Neural cell (in vitro differentiated cells): ENCODE results near the gene CTTN. TPM values are rescaled to one million over a fixed set of nuclear protein-coding genes. Genes with fewer than 3 reads are reported as not detected.

Experiments
- H2AFZ ChIP-seq: fragments of 200-600, 300-800 bp; sonication (generic), shearing (Covaris generic); 2 replicates; pipeline ENCODE4 v1.6.0; 2014; ENCODE audit warnings: low read depth, mild to moderate bottlenecking, antibody characterized with exemption, low read length, moderate library complexity
- H3F3A ChIP-seq: fragments of 200-600 bp; shearing (Covaris generic); 2 replicates; pipeline ENCODE4 v1.6.1; 2016; ENCODE audit warnings: mild to moderate bottlenecking, moderate library complexity, mixed read lengths, antibody characterized with exemption, low read length; ENCODE audit not compliant: insufficient read depth, poor library complexity, severe bottlenecking
- H3K27ac ChIP-seq: fragments of 200-600, 300-800 bp; sonication (generic), shearing (Covaris generic); 2 replicates; pipeline ENCODE4 v1.5.1; 2014; ENCODE audit warnings: mild to moderate bottlenecking, low read length, moderate library complexity
- H3K27me3 ChIP-seq: fragments of 300-800, 200-600 bp; sonication (generic), shearing (Covaris generic); 2 replicates; pipeline ENCODE4 v1.6.0; 2014; ENCODE audit warnings: mild to moderate bottlenecking, low read depth, low read length, moderate library complexity; ENCODE audit not compliant: insufficient read depth
- H3K36me3 ChIP-seq: fragments of 300-800, 200-600 bp; sonication (generic), shearing (Covaris generic); 2 replicates; pipeline ENCODE4 v1.5.1; 2014; ENCODE audit warnings: mild to moderate bottlenecking, antibody characterized with exemption, low read length, moderate library complexity; ENCODE audit not compliant: insufficient read depth
- H3K4me2 ChIP-seq: fragments of 300-800, 200-600 bp; sonication (generic), shearing (Covaris generic); 2 replicates; pipeline ENCODE4 v1.6.0; 2014; ENCODE audit warnings: mild to moderate bottlenecking, low read length
- H3K4me3 ChIP-seq: fragments of 300-800, 200-600 bp; sonication (generic), shearing (Covaris generic); 2 replicates; pipeline ENCODE4 v1.5.1; 2014; ENCODE audit warnings: mild to moderate bottlenecking, low read length, moderate library complexity
- H3K79me2 ChIP-seq: fragments of 200-600 bp; shearing (Covaris generic); replicated peaks from 2 replicates; pipeline ENCODE4 v1.6.0; 2014; ENCODE audit warnings: mild to moderate bottlenecking, low read length, moderate library complexity; ENCODE audit not compliant: insufficient read depth
- H3K9ac ChIP-seq: fragments of 300-800, 200-600 bp; sonication (generic), shearing (Covaris generic); 2 replicates; pipeline ENCODE4 v1.6.1; 2016; ENCODE audit warnings: mild to moderate bottlenecking, low read length, mixed read lengths
- H3K9me2 ChIP-seq: fragments of 200-600 bp; shearing (Covaris generic); 2 replicates; pipeline ENCODE4 v1.6.1; 2016; ENCODE audit warnings: mild to moderate bottlenecking, low read length, mixed read lengths; ENCODE audit not compliant: insufficient read depth
- H3K9me3 ChIP-seq: fragments of 200-600, 300-800 bp; sonication (generic), shearing (Covaris generic); 2 replicates; pipeline ENCODE4 v1.6.1; 2016; ENCODE audit warnings: mild to moderate bottlenecking, mixed run types, low read length, moderate library complexity, mixed read lengths
- H4K20me1 ChIP-seq: fragments of 200-600 bp; shearing (Covaris generic); 2 replicates; pipeline ENCODE4 v1.6.1; 2016; ENCODE audit warnings: mild to moderate bottlenecking, mixed run types; ENCODE audit not compliant: insufficient read depth
- CTCF ChIP-seq: fragments of 450-650 bp; IDR thresholded peaks from 2 replicates; pipeline ENCODE4 v1.5.1; 2014; ENCODE audit warnings: antibody characterized with exemption, mild to moderate bottlenecking, moderate library complexity; ENCODE audit not compliant: poor library complexity, severe bottlenecking
- EP300 ChIP-seq: fragments of 450-650 bp; conservative IDR thresholded peaks from 2 replicates; pipeline ENCODE4 v1.6.1; 2014; ENCODE audit warnings: antibody characterized with exemption, mild to moderate bottlenecking, moderate library complexity; ENCODE audit not compliant: poor library complexity, severe bottlenecking
- EZH2 ChIP-seq: fragments of 200-600, 300-800 bp; shearing (Covaris generic), sonication (generic); IDR thresholded peaks from 2 replicates; pipeline ENCODE4 v1.6.1; 2014; ENCODE audit warnings: antibody characterized with exemption, low read length, borderline replicate concordance, mild to moderate bottlenecking; ENCODE audit not compliant: insufficient read depth, poor library complexity, severe bottlenecking
- MXI1 ChIP-seq: fragments of 450-650 bp; conservative IDR thresholded peaks from 2 replicates; pipeline ENCODE4 v1.6.1; 2014; ENCODE audit warnings: antibody characterized with exemption, mild to moderate bottlenecking; ENCODE audit not compliant: poor library complexity, severe bottlenecking
- POLR2AphosphoS5 ChIP-seq: IDR thresholded peaks from 2 replicates; pipeline ENCODE4 v1.6.1; 2012
- RAD21 ChIP-seq: fragments of 450-650 bp; conservative IDR thresholded peaks from 2 replicates; pipeline ENCODE4 v1.6.1; 2014; ENCODE audit warnings: antibody characterized with exemption, mild to moderate bottlenecking, moderate library complexity
- REST ChIP-seq: IDR thresholded peaks from 2 replicates; pipeline ENCODE4 v1.6.1; 2012; ENCODE audit warnings: borderline replicate concordance
- SMC3 ChIP-seq: fragments of 450-650 bp; conservative IDR thresholded peaks from 2 replicates; pipeline ENCODE4 v1.6.1; 2014; ENCODE audit warnings: antibody characterized with exemption, mild to moderate bottlenecking, moderate library complexity; ENCODE audit not compliant: poor library complexity
- TAF1 ChIP-seq: IDR thresholded peaks from 2 replicates; pipeline ENCODE4 v1.6.1; 2012; ENCODE audit warnings: low read depth
- polyA plus RNA-seq: library from polyadenylated mRNA; depleted of rRNA; stranded (reverse); fragments of >200 nt; gene quantifications from 2 replicates; pipeline ENCODE4 v1.2.3, GENCODE V29; 2014

Gene CTTN
- polyA plus RNA-seq, 1 donor from 2014 or later = 220 TPM

DNA sequence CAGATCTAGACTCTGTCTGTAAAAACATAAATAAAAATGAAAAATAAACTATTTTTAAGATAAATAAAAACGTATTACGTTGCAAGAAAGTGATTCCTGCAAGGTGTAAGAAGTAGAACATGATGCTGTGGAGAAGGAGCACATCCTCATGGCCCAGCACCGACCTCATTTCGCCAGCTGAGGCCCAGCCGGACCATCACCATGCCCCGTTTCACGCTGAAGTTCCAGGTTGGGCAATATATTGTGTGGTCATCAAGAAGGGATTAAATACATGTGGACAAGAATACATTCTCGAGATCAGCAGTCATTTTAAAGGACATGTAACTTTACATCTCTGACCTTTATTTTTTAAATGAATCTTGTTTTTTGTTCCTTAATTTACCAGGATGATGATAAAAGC, 20.7 kb upstream of the CTTN start:
- no peaks in the 10 kb centered on the region for H3K27me3 ChIP-seq
- H3K4me2 ChIP-seq = no peak overlapping the region
- H4K20me1 ChIP-seq = no peaks in the 10 kb centered on the region
- H3F3A ChIP-seq = no peaks in the 10 kb centered on the region
- H3K9me3 ChIP-seq = no peaks in the 10 kb centered on the region
- H3K27ac ChIP-seq = no peak overlapping the region
- no peak overlapping the region for H3K9ac ChIP-seq
- peaks cover 6% of the 10 kb centered on the region for H3K36me3 ChIP-seq
- no peak for TF ChIP-seq REST
- no peak for TF ChIP-seq RAD21
- no peak for TF ChIP-seq CTCF
- no peak for TF ChIP-seq EZH2
- TF ChIP-seq SMC3 = no peak
- no peak for TF ChIP-seq POLR2AphosphoS5
- no peak for TF ChIP-seq EP300
- no peak for TF ChIP-seq MXI1
- no peak for TF ChIP-seq TAF1
- no peak overlapping the region for H2AFZ ChIP-seq
- no peak overlapping the region for H3K4me3 ChIP-seq
- no peaks in the 10 kb centered on the region for H3K79me2 ChIP-seq
- H3K9me2 ChIP-seq = no peaks in the 10 kb centered on the region

DNA sequence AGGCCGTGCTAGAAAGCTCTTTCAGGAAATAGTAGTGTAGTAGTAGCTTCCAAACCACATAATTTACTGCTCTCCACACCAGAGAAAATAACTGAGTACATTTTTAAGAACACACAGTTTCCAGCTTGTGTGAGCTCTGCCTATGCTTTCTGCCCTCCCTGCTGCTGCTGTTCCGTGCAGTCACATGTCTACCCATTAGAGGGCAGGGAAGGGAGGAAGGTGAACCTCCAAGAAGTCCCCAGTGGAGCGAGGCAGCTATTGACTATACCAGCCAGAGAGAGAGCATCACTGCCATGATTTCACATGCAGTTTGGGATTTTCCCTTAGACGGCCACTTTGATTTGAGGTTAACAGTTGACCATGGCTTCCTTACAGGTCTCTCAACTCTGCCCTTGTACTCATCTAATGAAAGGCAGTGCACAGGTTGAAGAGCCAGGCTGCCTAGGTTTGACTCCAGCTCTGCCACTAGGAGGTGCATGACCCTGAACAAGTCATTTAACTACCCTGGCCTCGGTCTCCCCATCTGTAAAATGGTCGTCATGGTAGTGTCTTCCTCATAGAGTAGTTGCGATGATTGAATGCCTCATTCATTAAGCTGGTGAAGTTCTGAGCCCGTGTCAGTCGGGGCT, 19.7 kb upstream of the CTTN start:
- no peak overlapping the region for H3K9ac ChIP-seq
- no peaks in the 10 kb centered on the region for H3K9me3 ChIP-seq
- no peak overlapping the region for H3K27ac ChIP-seq
- H3F3A ChIP-seq = no peaks in the 10 kb centered on the region
- no peak overlapping the region for H2AFZ ChIP-seq
- no peak overlapping the region for H3K4me2 ChIP-seq
- TF ChIP-seq REST (no peak), MXI1 (no peak), RAD21 (no peak), SMC3 (no peak), TAF1 (no peak), EZH2 (no peak), POLR2AphosphoS5 (no peak), CTCF (no peak), EP300 (no peak)
- H3K36me3 ChIP-seq = peaks cover 6% of the 10 kb centered on the region
- H3K27me3 ChIP-seq = no peaks in the 10 kb centered on the region
- H4K20me1 ChIP-seq = no peaks in the 10 kb centered on the region
- H3K79me2 ChIP-seq = no peaks in the 10 kb centered on the region
- H3K4me3 ChIP-seq = no peak overlapping the region
- H3K9me2 ChIP-seq = no peaks in the 10 kb centered on the region
